Stimulated activated CD4-positive, alpha-beta T cell treated with anti-CD3 and anti-CD28 coated beads, Interleukin-4, amount 100 ng/mL, for 48 hours (primary cell): ENCODE results near the gene TXNL1.
A peak's percentile ranks its signal among the peaks of the same experiment; 100 is the strongest.
"Not testable (repeated sequence)": the region's sequence is repeated elsewhere in the genome, so short reads cannot be mapped to it uniquely, and the experiment has no call there.

Experiments used
- DNase-seq, 2 donors: peaks; one replicate each; pipeline ENCODE4 v3.0.0-alpha.2; 2020; ENCODE audit warnings: low read depth in 2 of 2

TXNL1 gene

GRCh38 chr18:56645415-56646016, 7.1 kb upstream of the TXNL1 start:
- no peak for DNase-seq

- DNase-seq, result no peak
Observed at GRCh38 chr18:56643381-56643780, 5.0 kb upstream of the TXNL1 start.

DNA sequence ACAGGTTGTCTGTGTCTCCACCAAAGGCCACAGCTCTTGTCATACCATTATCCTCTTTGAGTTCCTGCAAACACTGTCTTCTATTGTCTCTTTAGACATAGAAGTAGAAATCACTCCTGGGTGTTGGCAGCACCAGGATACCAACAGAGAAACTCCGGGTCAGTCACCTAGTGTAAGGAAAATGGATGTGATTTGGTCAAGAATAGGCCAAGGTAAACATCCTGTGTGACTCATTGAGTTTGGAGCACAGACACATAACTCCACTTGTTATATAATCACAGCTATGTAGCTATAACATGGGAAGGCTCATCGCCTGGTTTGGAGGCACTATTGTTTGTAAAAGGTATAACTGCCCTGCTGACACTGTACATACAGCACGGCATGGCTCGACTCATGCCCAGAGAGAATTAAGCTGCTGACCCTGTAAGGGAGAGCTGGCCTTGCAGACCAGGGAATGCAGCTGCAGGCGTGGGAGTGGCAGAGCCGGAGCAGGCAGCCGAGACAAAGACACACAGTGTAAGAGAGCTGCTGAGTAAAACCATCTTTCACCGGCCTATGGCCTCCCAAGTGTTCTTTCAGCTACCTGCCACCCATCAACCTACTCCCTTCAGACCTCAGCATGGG, 3.4 kb upstream of the TXNL1 start:
- DNase-seq, result no peak

DNA sequence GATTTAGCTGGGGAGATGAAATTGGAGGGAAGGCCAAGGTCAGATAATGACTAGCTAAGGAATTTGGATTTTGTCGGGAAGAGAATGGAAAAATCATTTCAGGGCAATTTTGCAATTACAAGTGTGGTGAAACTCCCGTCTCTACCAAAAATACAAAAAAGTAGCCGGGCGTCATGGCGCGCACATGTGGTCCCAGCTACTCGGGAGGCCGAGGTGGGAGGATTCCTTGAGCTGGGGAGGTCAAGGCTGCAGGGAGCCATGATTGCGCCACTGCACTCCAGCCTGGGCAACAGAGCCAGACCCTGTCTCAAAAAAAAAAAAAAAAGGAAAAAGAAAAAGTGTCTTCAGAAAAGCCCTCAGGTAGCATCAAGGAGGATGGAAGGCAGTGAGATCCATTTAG, 1.2 kb upstream of the TXNL1 start:
- no peak for DNase-seq

- DNase-seq, result no peak
Observed at GRCh38 chr18:56639104-56639381, 651 bp upstream of the TXNL1 start.

GRCh38 chr18:56637711-56638231, 621 bp downstream of the TXNL1 start:
- peak in 1 of 2 donors; percentile 13 for DNase-seq

- DNase-seq, result no peak
Observed at GRCh38 chr18:56637176-56637575, 1.2 kb downstream of the TXNL1 start.

DNA sequence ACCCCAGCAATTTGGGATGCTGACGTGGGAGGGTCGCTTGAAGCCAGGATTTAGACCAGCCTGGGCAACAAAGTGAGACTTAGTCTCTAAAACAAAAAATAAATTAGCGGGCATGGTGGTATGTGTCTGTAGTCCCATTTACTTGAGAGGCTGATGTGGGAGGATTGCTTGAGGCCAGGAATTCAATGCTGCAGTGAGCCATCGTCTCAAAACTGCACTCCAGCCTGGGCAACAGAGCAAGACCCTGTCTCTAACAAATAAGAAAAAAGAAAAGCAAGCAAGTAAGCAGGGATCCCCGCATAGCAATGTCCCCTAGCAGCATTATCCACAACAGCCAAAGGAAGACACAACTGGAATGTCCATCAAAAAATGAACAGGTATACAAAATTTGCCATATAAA, 3.4 kb downstream of the TXNL1 start:
- no peak for DNase-seq

- no peak for DNase-seq
Observed at GRCh38 chr18:56632070-56633022, 6.0 kb downstream of the TXNL1 start.

GRCh38 chr18:56627991-56628390, 10.4 kb downstream of the TXNL1 start:
- no peak for DNase-seq

- DNase-seq, result no peak
Observed at GRCh38 chr18:56615738-56616520, 22.5 kb downstream of the TXNL1 start.

- DNase-seq, result no peak
Observed at GRCh38 chr18:56606618-56607017, 31.8 kb downstream of the TXNL1 start.

DNA sequence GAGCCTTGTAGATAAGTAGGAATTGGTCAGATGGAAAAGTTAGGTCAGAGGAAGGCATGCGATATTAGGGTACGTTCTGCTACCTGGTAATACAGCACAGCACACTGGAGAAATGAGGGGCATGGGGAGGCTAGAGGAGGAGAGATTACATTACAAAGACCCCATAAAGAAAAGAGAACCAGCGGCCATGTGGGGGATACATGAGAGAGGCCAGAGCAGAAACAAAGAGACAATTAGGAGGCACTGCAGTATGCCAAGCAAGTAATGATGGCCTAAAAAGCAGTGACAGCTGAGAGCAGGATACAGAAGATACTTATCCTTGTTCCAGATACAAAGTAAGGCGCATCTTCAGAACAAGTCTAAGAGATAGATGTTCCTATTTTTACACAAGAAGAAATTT, 40.0 kb downstream of the TXNL1 start:
- no peak for DNase-seq

DNA sequence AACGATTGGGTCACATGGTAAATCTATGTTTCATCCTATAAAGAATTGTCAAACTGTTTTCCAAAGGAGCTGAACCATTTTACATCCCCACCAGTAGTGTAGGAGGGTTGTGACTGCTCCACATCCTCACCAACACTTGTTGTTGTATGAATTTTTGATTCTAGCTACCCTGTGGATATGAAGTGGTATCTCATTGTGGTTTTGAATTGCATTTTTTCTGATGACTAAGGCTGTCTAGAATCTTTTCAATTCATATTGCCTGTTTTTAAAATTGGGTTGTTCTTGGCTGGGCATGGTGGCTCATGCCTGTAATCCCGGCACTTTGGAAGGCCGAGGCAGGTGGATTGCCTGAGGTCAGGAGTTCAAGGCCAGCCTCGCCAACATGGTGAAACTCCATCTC, 44.5 kb downstream of the TXNL1 start:
- DNase-seq, result no peak

DNA sequence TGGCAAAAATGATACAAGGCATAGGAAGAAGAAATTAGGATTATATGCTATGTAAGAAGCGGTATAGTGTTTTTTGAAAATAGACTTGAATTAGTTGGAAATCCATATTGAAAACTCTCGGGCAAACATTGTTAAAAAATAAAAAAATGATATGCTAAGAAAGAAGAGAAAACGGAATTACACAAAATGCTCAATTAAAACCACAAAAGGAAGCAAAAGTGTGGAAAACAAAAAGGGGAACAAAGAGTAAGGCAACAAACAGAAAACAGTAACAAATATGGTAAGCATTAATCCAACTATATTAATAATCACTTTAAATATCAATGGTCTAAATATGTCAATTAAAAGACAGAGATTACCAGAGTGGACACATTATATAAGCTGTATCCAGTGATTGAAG, 58.4 kb downstream of the TXNL1 start:
- DNase-seq, result no peak

DNA sequence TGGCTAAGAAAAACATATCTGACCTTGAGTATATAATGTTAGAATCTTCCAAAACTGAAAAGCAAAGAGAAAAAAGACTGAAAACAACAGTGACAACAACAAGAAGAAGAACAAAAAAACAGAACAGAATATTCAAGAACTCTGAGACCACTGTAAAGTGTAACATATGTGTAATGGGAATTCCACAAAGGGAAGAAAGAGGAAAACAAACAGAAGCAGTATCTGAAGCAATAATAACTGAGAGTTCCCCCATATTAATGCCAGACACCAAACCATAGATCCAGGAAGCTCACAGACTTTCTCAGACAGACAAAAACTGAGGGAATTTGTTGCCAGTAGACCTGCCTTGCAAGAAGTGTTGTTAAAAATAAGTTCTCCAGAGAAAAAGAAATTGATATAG, 58.9 kb downstream of the TXNL1 start:
- DNase-seq, result no peak

- DNase-seq, result no peak
Observed at GRCh38 chr18:56576826-56577573, 61.4 kb downstream of the TXNL1 start.

DNA sequence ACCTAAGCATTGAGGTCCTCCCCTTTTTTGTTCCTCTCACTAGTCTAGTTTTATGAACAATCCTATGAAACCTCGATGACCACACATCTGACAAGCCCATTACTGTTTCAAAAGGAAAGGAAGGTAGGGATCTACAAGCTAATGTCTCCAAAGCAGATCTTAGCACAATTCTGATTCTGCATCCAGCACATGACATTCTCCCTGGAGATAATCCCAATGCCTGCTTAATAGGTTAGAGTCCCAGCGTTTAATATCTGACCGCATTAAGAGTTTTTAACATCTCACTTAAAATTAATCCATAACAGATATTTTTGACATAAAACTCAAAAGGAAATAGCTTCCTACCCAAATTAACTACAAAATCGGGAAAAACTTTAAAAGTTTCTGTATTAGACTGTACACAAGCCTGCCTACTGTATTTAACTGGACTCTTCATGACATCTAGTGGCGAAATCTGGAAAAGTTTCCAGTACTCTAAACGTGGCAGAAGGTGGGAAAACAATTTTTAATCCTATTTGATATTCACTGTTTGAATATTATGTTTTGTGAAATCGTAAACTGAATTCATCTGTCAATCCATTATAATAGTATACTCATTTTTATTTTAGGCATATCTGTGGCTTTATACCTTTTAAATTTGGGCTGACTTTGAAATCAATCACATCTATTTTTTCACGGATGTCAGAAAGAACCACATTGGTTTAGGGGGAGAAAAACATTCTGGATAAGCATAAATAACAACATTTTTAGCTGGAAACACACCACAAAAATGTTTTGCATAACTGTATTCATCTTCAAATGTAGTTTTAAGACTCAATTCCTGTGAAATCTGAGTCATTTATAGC, 62.4 kb downstream of the TXNL1 start:
- DNase-seq, result no peak

GRCh38 chr18:56574861-56575260, 63.5 kb downstream of the TXNL1 start:
- DNase-seq, result no peak

DNA sequence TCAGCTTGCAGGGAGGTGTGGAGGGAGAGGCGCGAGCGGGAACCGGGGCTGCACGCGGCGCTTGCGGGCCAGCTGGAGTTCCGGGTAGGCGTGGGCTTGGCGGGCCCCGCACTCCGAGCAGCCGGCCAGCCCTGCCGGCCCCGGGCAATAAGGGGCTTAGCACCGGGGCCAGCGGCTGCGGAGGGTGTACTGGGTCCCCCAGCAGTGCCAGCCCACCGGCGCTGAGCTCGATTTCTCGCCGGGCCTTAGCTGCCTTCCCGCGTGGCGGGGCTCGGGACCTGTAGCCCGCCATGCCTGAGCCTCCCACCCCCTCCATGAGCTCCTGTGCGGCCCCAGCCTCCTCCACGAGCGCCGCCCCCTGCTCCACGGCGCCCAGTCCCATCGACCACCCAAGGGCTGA, 66.1 kb downstream of the TXNL1 start:
- DNase-seq, result not testable (repeated sequence)
